ENCODE measurements around the gene ASAP2.

Gene ASAP2

DNA sequence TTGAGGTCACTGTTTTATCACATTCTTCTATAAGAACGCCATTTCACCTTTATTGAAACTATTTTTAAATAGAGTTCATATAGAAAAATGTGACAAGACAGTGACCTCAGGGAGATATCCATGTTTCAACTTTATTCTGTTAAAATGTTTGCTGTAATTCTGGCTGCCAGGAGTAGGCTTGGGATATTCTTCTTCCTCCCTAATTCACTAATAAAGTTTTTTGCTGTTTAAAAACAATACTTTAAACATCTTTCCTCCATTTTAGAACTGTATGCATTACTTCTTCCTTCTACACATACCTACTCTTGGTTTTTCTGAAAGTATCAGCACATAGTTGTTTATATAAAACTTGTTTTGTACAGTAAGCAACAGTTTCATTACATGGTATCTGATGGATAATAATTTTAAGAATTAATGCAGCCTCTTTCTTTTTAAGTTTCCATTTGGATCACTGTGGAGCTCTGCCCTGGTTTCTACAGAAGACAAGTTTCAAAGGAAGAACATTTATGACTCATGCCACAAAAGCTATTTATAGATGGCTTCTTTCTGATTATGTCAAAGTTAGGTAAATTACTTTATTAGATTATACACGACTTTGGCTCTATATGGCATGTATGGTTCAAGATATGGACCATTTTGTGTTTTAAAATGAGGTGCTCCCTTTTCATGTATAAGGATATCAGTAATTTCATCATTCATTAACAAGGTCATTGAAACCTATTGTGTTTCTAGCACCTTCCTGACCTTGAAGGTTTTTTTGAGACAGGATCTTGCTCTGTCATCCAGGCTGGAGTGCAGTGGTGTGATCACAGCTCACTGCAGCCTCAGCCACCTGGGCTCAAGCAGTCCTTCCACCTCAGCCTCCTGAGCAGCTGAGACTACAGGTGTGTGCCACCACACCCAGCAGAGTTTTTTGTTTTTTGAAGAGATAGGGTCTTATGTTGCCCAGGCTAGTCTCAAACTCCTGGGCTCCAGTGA is 224.0 kb downstream of the ASAP2 start:
- no peak overlapping the region for H3K27ac ChIP-seq (ENCODE audit: low read length)
- H3K4me3 ChIP-seq (ENCODE audit: low read length in 2 of 2) = no peak overlapping the region

DNA sequence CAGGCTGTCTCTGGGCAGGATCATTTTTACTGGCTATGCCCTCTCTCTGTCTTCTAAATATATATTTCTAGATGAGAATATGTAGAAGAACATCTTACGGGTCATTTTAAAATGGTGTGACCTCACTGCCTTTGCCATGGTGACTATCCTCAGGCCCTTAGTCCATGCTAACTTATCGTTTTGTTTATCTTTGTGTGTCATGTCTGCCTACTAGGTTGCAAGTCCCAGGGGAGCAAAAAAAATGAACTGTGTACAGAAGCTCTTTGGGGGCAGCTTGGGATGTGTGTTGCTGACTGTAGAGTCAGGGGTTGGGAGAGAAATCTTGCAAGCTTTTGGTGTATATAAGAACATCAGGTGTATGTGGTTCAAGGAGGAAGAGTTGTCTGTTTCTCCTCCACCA is 227.9 kb downstream of the ASAP2 start:
- no peak overlapping the region for H3K9ac ChIP-seq (ENCODE audit: low read length in 2 of 2)
- H3K4me3 ChIP-seq (ENCODE audit: low read length in 2 of 2) = no peak overlapping the region
- H3K9me3 ChIP-seq (ENCODE audit: control insufficient read depth in 2 of 2, low read length in 2 of 2) = no peaks in the 10 kb centered on the region
- H3K27me3 ChIP-seq (ENCODE audit: control insufficient read depth in 1 of 2, insufficient read depth in 2 of 2, low read length in 2 of 2) = no peaks in the 10 kb centered on the region
- H3K36me3 ChIP-seq (ENCODE audit: control insufficient read depth in 2 of 2, insufficient read depth in 2 of 2, low read length in 2 of 2) = peaks cover 24 to 37% of the 10 kb centered on the region in 2 donors
- no peak overlapping the region for H3K27ac ChIP-seq (ENCODE audit: low read length)
- H3K4me1 ChIP-seq (ENCODE audit: control insufficient read depth, insufficient read depth, low read length) = no peaks in the 10 kb centered on the region

More for the DNA sequence above, 224.0 kb downstream of the ASAP2 start:
- no peaks in the 10 kb centered on the region for H3K9me3 ChIP-seq (ENCODE audit: control insufficient read depth in 2 of 2, low read length in 2 of 2)
- H3K4me1 ChIP-seq (ENCODE audit: control insufficient read depth, insufficient read depth, low read length) = no peaks in the 10 kb centered on the region
- H3K27me3 ChIP-seq (ENCODE audit: control insufficient read depth in 1 of 2, insufficient read depth in 2 of 2, low read length in 2 of 2) = no peaks in the 10 kb centered on the region
- no peak overlapping the region for H3K9ac ChIP-seq (ENCODE audit: low read length in 2 of 2)
- peaks cover 19 to 20% of the 10 kb centered on the region in 2 donors for H3K36me3 ChIP-seq (ENCODE audit: control insufficient read depth in 2 of 2, insufficient read depth in 2 of 2, low read length in 2 of 2)

DNA sequence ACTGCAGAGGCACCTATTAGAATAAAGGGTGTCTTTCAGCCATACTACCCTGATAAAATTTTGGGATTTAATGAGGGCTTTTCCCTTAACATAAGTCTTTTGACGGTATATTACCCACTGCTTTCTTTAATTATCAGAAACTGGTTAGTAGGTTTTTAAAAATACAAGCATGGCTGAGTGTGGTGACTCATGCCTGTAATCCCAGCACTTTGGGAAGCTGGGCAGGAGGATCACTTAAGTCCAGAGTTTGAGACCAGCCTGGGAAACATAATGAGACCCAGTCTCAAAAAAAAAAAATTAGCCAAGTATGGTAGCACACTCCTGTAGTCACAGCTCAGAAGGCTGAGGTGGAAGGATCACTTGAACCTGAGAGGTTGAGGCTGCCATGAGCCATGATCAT is 232.9 kb downstream of the ASAP2 start:
- Histone ChIP-seq H3K4me3 (ENCODE audit: low read length in 2 of 2) (no peak overlapping the region), H3K9ac (ENCODE audit: low read length in 2 of 2) (no peak overlapping the region), H3K27me3 (ENCODE audit: control insufficient read depth in 1 of 2, insufficient read depth in 2 of 2, low read length in 2 of 2) (no peaks in the 10 kb centered on the region), H3K9me3 (ENCODE audit: control insufficient read depth in 2 of 2, low read length in 2 of 2) (no peaks in the 10 kb centered on the region), H3K27ac (ENCODE audit: low read length) (no peak overlapping the region), H3K4me1 (ENCODE audit: control insufficient read depth, insufficient read depth, low read length) (no peaks in the 10 kb centered on the region), H3K36me3 (ENCODE audit: control insufficient read depth in 2 of 2, insufficient read depth in 2 of 2, low read length in 2 of 2) (peaks cover 26 to 41% of the 10 kb centered on the region in 2 donors)

DNA sequence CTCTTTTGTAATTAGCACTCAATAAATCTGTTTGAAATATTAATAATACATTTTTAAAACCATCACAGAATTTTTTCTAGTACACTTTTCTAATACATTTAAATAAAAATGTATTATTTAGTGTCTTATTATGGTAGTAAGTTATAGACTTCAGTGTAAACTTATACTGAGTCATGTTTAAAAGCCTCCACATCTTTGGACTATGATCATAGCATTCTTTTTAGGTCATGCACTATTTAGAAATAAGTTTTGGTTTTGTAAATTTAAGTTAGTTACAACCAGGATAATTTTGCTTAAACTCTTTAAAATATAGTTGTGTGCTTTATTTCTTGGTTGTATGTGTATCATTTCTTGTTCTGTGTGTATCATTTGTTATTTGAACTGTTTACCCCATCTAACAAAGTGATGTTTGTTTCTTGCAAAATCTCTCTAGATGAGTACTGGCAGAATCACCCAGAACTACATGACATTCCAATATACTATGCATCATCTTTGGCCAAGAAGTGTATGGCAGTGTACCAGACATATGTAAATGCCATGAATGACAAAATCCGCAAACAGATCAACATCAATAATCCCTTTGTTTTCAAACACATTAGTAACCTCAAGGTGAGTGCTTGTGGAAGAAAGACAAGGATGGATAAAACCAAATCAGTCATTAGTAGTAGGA is 233.6 kb downstream of the ASAP2 start:
- Histone ChIP-seq H3K9me3 (ENCODE audit: control insufficient read depth in 2 of 2, low read length in 2 of 2) (no peaks in the 10 kb centered on the region), H3K4me3 (ENCODE audit: low read length in 2 of 2) (no peak overlapping the region), H3K27me3 (ENCODE audit: control insufficient read depth in 1 of 2, insufficient read depth in 2 of 2, low read length in 2 of 2) (no peaks in the 10 kb centered on the region), H3K27ac (ENCODE audit: low read length) (no peak overlapping the region), H3K4me1 (ENCODE audit: control insufficient read depth, insufficient read depth, low read length) (no peaks in the 10 kb centered on the region), H3K36me3 (ENCODE audit: control insufficient read depth in 2 of 2, insufficient read depth in 2 of 2, low read length in 2 of 2) (peaks cover 26 to 41% of the 10 kb centered on the region in 2 donors), H3K9ac (ENCODE audit: low read length in 2 of 2) (no peak overlapping the region)

DNA sequence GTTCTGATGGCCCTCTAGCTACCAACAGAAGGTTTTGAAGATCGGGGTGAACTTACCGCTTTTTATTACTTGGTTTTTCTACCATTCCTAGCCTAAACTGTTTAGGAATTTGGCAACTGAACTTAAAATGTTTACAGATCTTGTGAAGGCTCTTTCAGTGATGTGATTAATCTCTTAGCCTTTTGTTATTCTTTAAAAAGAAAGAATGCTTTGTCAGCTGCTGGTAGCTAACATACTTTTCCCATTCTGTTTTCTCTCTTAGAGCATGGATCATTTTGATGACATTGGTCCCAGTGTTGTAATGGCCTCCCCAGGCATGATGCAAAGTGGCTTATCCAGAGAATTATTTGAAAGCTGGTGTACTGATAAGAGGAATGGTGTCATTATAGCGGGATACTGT is 234.9 kb downstream of the ASAP2 start:
- Histone ChIP-seq H3K9me3 (ENCODE audit: control insufficient read depth in 2 of 2, low read length in 2 of 2) (no peaks in the 10 kb centered on the region), H3K27ac (ENCODE audit: low read length) (no peak overlapping the region), H3K4me3 (ENCODE audit: low read length in 2 of 2) (no peak overlapping the region), H3K36me3 (ENCODE audit: control insufficient read depth in 2 of 2, insufficient read depth in 2 of 2, low read length in 2 of 2) (peaks cover 30 to 41% of the 10 kb centered on the region in 2 donors), H3K4me1 (ENCODE audit: control insufficient read depth, insufficient read depth, low read length) (no peaks in the 10 kb centered on the region), H3K9ac (ENCODE audit: low read length in 2 of 2) (no peak overlapping the region), H3K27me3 (ENCODE audit: control insufficient read depth in 1 of 2, insufficient read depth in 2 of 2, low read length in 2 of 2) (no peaks in the 10 kb centered on the region)

GRCh38 chr2:9443526-9443925 is 236.9 kb downstream of the ASAP2 start:
- no peak overlapping the region for H3K27ac ChIP-seq (ENCODE audit: low read length)
- H3K27me3 ChIP-seq (ENCODE audit: control insufficient read depth in 1 of 2, insufficient read depth in 2 of 2, low read length in 2 of 2) = no peaks in the 10 kb centered on the region
- H3K9me3 ChIP-seq (ENCODE audit: control insufficient read depth in 2 of 2, low read length in 2 of 2) = no peaks in the 10 kb centered on the region
- peaks cover 22 to 28% of the 10 kb centered on the region in 2 donors for H3K36me3 ChIP-seq (ENCODE audit: control insufficient read depth in 2 of 2, insufficient read depth in 2 of 2, low read length in 2 of 2)
- no peaks in the 10 kb centered on the region for H3K4me1 ChIP-seq (ENCODE audit: control insufficient read depth, insufficient read depth, low read length)
- H3K4me3 ChIP-seq (ENCODE audit: low read length in 2 of 2) = no peak overlapping the region
- H3K9ac ChIP-seq (ENCODE audit: low read length in 2 of 2) = no peak overlapping the region

GRCh38 chr2:9445089-9445488 is 238.5 kb downstream of the ASAP2 start:
- peaks cover 24% of the 10 kb centered on the region in 2 donors for H3K36me3 ChIP-seq (ENCODE audit: control insufficient read depth in 2 of 2, insufficient read depth in 2 of 2, low read length in 2 of 2)
- H3K4me3 ChIP-seq (ENCODE audit: low read length in 2 of 2) = no peak overlapping the region
- H3K27me3 ChIP-seq (ENCODE audit: control insufficient read depth in 1 of 2, insufficient read depth in 2 of 2, low read length in 2 of 2) = no peaks in the 10 kb centered on the region
- no peak overlapping the region for H3K9ac ChIP-seq (ENCODE audit: low read length in 2 of 2)
- no peaks in the 10 kb centered on the region for H3K9me3 ChIP-seq (ENCODE audit: control insufficient read depth in 2 of 2, low read length in 2 of 2)
- H3K4me1 ChIP-seq (ENCODE audit: control insufficient read depth, insufficient read depth, low read length) = no peaks in the 10 kb centered on the region
- H3K27ac ChIP-seq (ENCODE audit: low read length) = no peak overlapping the region

GRCh38 chr2:9451231-9451630 is 244.6 kb downstream of the ASAP2 start:
- H3K36me3 ChIP-seq (ENCODE audit: control insufficient read depth in 2 of 2, insufficient read depth in 2 of 2, low read length in 2 of 2) = peaks cover 9 to 10% of the 10 kb centered on the region in 2 donors
- H3K4me3 ChIP-seq (ENCODE audit: low read length in 2 of 2) = no peak overlapping the region
- H3K4me1 ChIP-seq (ENCODE audit: control insufficient read depth, insufficient read depth, low read length) = no peaks in the 10 kb centered on the region
- H3K27me3 ChIP-seq (ENCODE audit: control insufficient read depth in 1 of 2, insufficient read depth in 2 of 2, low read length in 2 of 2) = no peaks in the 10 kb centered on the region
- no peak overlapping the region for H3K27ac ChIP-seq (ENCODE audit: low read length)
- H3K9ac ChIP-seq (ENCODE audit: low read length in 2 of 2) = no peak overlapping the region
- H3K9me3 ChIP-seq (ENCODE audit: control insufficient read depth in 2 of 2, low read length in 2 of 2) = no peaks in the 10 kb centered on the region

Data from stomach smooth muscle (tissue), 2 donors.